GM21390 (cell line): ENCODE data around the gene CHST7.
"Not testable (repeated sequence)": the region's sequence is repeated elsewhere in the genome, so short reads cannot be mapped to it uniquely, and the experiment has no call there.

Source experiments
- ATAC-seq: cut with Tn5 transposase; IDR thresholded peaks from one replicate; pipeline ENCODE4 v1.9.1; 2021; ENCODE audit not compliant: unreplicated experiment

CHST7 gene, protein sequence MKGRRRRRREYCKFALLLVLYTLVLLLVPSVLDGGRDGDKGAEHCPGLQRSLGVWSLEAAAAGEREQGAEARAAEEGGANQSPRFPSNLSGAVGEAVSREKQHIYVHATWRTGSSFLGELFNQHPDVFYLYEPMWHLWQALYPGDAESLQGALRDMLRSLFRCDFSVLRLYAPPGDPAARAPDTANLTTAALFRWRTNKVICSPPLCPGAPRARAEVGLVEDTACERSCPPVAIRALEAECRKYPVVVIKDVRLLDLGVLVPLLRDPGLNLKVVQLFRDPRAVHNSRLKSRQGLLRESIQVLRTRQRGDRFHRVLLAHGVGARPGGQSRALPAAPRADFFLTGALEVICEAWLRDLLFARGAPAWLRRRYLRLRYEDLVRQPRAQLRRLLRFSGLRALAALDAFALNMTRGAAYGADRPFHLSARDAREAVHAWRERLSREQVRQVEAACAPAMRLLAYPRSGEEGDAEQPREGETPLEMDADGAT

DNA sequence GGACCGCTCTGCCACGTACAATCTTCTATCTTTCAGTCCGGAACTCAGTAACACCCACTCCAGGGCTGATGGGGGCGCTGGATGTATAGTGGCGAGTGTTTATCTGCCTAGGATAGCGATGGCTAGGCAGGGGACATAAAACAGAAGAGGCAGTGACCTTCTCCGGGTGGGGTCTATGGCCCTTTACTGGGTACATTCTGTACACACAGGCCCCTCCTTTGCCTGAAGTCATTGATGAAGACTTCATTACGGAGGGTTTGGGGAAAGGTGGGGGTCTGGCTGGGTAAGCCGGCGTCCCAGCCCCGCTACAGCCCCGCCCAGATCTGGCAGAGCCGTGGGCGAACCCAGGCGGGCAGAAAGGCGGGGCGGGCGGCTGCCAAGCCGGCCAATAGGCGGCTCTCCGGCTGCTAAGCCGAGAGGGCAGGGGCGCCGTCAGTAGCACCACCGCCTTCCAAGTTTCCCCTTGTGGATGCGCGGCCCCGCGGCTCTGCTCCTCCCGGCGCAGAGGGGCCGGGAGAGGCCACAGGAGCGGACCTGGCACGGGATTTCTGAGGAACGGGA is at the start of gene CHST7:
CHST7 (plus strand) TSS at position 435 of the 561 bp plus-strand sequence. CDS start 167 bp downstream, outside the sequence.
- ATAC-seq: peak; percentile 52

DNA sequence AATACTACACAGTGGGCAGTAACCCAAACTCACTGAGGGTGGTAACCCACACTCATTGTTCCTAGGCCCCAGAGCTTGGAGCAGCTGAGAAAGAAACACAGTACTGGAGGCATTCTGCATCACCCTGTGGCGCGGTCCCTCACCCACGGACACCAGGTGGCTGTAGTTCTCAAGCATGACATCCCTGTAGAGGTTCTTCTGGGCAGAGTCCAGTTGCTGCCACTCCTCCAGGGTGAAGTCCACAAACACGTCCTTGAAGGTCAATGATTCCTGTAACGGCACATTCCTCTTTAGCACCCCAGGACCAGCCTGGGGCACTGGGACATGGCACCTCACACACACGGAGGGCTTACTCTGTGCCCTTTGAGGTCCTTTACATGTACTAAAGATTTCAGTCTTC is 44.9 kb upstream of the CHST7 start:
- ATAC-seq: not testable (repeated sequence)

DNA sequence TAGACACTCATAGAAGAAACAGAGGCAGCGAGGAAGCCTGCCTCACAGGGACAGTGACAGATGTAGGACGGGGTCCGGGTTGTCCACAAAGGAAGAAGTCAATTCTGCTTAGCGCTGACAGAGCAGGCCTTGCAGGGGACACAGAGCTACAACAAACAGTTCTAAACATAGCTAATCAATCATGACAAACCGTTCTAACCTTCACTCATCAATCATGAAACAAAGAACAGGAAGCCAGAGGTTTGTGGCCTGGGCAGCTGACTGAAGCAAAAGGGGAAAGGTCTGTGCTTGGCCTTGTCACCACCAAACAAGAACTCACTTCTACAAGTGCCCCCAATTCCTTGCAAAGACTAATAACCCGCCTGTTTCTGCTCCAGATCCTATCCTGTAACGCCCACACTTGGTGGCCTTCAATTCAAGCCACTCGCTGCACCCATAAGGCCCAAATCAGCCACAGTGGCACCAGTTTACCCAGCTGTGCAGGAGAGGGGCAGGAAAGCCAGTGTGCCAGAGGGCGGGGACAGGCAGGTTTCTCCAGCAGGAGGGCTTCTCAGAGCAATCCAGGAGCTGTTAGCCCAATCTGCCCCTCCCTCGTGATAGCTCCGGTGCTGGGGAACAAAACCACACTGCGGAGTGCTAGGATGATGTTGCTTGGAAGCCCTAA is 43.7 kb upstream of the CHST7 start:
- not testable (repeated sequence) for ATAC-seq

DNA sequence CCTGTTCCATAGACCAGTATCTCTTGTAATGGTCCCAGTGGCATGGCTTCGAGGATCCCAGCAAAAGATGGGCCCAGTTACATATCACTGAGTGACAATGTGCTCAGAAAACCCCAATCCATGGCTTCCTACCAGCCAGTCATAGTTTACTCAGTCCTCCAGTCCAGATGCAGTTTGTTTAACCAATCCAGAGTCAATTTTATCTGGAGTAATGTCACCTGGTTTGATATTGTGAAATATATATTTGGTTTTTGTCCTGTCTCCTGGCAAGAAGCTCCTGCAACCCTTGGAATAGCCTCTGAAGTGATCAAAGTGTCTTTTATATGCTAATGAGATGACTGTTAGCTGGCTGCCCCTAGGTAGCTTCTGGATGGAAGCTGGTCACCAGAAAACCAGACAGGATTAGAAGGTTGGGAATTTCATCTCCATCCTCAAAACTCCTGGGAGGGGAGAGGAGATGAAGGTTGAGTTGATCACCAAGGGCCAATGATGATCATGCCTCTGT is 43.1 kb upstream of the CHST7 start:
- not testable (repeated sequence) for ATAC-seq

DNA sequence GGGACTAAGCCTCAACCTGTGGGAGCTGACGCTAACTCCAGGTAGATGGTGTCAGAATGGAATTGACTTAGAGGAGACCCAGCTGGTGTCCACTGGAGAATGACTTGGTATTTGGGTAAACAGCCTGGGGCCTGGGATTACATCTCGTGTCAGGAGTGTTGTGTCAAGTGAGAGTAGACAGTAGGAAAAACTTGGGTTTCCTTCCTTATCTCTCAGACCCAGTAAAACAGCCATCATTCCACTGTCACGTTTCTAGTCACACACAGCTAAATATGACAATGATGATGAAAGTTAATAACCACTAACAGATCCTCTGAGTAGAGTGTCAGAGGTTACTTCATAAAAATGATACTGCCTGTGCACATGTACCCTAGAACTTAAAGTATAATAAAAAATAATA is 42.1 kb upstream of the CHST7 start:
- ATAC-seq: no peak

DNA sequence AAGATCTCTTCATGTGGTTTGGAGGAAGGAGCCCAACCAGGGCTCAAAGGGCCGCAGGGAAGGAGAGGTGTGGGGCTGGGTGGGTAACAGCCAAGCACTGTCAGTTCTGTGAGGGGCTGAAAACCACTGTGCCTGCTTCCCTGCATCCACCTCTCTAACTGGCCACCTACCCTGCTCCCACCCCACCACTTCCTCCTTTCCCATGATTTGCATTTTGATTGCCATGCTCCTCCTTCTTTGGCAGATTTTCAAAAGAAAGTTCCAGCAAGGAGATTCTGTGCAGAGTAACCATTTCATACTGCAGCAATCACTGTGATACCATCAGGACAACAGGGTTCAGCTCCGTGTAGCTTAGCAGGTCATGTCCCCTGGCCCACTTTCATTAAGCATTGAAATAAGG is 30.1 kb upstream of the CHST7 start:
- no peak for ATAC-seq

DNA sequence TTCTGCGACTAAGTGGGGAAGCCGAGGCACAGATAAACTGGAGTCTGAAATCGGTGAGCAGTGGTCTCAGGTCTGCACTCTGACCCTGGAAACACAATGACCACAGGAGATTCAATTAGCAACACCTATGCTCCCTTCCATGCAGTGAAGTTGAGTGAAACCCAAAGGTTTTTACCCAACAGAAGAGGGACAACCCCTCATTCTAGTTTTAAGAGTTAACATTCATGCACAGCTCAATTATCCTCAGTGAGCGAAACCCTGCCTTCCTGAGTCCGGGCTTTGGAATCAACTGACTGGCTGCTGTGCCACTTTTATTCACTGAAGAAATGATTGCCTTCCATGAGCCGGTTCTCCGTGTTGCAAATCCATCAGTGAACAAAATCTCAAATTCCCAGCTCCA is 29.0 kb upstream of the CHST7 start:
- ATAC-seq: not testable (repeated sequence)

DNA sequence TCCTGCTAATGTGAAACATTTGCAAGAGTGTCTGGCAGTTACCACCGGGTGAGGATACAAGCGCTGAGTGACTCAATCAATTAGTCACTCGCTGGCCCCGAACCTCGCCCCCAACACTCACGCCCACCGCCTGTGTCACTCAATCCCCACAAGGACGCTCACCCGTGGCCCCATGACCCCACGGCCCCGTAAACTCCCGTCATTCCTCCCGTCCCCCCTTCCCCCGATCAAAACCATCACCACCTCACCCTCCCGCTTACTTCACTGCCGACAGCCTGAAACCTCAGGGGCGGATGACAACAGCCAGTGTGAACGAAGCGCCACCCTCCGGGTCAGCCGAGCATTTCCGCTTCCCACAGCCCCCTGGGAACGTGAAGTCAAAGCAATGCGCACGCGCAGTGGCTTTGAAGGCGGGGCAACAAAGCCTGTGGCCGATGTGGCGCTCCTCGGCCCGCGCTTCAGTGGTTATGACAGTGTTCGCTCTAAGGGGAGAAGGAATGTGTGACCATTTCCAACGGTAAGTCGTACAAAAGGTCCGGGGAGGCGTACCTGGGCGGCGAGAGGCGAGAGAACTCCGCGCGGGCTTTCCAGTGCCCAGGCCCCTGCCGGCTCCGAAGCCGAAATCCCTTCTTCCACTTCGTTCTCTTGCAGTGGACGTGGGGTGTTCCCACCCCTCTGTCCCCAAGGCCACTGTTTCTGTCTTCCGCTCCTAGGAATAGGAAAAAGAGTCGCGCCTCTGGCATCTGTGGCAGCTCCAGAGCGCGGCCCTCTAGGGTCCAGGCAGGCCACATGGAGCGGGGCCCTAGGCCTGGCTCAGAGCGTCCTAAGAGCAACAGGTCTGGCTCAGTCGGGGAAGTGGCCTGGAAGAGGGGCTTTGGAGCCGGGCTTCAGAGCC is 28.2 kb upstream of the CHST7 start, which contains the start of gene ZNF674:
ZNF674 (minus strand) TSS at position 311 of the 895 bp plus-strand sequence. CDS start 3,334 bp downstream, outside the sequence.
- ATAC-seq: peak; percentile 86

DNA sequence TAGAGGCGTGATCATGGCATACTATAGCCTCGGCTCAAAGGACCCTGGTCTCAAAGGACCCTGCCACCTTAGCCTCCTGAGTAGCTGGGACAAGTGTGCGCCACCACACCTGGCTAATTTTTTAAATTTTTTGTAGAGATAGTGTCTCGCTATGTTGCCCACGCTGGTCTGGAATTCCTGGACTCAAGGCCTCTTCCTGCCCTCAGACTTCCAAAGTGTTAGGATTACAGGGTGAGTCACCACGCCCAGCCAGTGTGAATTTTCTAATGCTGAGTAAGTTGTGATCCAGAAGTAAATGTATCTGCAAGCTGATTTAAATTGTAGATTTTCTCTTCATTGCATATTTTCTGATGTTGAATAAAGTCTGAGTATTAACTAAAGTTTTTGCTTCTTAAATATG is 25.7 kb upstream of the CHST7 start:
- ATAC-seq: no peak

DNA sequence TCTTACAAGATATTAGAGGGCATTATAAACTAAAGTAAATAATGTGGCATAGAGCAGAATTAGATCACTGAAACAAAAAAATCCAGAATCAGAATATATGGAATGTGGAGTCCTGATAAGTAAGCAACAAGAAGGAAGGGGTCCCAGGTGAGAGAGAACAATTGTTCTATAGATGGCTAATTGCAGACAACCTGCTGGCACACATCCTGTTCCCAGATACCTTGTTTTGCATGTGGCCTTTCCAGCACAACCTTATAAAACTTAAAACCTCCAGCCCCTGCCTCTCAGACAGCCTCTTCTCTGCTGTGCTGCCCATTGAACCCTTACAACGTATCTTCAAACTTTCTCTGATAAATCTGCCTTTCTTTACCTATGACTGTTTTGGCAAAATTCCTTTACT is 23.7 kb upstream of the CHST7 start:
- no peak for ATAC-seq

DNA sequence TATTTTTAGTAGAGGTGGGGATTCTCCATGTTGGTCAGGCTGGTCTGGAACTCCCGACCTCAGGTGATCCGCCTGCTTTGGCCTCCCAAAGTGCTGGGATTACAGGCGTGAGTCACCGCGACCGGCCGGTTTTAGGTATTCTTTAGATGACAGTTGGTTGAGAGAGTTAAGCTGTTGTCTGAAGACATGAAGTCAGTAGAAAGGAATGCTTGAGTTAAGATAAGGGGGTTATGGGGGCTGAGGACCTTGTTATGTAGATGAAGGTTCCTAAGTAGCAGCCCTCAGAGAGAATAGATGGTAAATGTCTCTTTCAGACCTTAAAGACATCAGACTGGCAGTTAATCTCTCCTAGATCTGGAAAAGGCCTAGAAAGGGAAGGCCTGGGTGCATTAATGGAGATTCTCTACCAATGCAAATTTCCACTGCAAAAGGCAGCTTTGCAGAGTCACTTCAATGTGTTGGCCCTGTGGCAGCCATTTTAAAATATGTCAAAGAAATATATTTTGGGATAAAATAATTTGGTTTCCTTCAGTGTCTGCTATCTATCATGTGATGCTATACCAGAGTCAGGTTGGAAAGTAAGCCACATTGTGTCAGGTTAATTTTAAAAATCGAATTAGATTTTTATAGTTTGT is 22.0 kb upstream of the CHST7 start:
- ATAC-seq: no peak

DNA sequence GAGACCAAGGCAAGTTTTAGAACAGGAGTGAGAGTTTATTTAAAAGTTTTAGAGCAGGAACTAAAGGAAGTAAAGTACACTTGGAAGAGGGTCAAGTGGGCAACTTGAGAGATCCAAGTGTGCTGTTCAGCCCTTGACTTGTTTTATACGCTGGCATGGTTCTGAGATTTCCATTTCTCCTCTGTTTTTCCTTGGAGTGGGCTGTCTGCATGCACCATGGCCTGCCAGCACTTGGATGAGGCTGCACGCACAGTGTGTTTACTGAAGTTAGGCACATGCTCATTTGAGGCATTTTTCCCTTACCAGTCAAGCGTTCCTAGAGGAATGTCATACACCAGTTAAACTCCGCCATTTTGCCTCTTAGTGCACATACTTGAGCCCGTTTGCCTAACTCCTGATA is 19.6 kb upstream of the CHST7 start:
- no peak for ATAC-seq

DNA sequence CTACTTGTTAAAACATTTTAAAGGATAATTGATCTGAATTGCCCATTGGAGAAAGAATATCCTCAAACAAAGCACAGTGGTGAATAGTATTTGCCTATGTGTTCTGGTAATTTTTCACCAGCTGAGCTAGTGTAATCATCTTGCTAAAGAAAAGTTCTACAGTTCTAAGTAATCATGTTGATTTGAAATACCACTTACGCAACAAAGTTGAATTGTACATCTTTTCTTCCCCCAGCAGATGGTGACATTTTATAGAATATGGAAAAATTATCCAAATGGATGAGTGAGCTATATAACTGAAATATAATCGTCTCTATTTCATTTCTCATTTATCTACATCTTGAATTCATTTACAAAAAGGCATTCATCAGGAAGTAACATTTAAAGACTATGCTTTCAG is 18.6 kb upstream of the CHST7 start:
- ATAC-seq: no peak

DNA sequence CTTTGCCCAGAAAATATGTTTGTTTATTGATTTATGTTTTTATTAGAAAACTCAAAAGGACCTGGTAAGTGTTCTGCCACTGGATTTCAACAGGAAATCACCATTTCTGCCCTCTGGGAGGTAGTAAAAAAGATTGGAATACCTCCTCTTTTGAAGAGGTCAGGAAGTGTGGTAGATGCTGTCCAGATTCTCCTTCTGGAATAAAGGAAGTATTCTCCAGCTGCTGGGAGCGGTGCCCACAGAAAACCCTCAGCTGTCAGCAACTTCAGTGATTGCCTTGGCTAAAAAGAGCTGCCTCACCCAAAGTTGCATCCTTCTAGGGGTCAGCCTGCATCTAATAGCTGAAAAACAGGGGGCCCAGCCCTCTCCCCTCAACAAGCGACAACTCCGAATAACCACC is 14.5 kb upstream of the CHST7 start:
- ATAC-seq: no peak

DNA sequence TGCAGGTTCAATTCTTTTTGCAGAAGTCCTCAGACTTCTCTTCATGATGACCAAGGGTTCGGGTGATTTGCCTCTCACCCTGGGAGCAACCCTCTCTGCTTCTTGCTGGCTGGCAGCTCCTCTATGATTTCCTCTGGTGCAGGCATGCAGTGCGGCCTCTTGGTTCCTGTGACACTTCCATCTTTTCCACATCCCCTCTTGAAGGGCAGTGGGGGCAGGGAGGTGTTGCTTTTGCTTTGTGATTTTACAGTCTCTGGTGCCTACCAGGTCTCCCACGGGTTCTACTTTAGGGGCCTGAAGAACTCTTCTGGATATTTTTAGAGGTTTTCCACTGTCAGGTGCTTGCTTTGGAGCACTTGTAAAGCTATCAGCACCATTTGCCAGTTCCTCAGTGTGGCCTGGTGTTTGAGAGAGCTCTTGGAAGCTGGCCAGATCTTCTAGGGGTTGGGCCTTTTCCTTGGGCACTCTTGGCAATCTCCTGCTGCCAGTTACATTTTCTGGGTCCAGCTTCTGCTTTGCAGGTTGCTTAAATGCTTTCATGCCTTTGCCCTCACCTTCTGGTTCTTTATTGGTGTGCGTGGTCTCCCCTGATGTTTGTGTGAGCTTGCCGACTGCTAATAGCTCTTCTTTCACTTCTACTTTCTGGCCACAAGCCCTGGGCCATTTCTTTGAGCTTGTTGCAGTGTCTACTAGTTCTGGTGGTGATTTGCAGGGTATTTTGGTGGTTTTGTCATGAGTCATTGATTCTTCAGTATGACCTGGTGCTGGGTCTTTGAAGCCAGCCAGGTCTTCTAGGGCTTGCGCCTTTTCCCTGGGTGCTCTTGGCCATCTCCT is 11.5 kb upstream of the CHST7 start:
- peak; percentile 99 for ATAC-seq

DNA sequence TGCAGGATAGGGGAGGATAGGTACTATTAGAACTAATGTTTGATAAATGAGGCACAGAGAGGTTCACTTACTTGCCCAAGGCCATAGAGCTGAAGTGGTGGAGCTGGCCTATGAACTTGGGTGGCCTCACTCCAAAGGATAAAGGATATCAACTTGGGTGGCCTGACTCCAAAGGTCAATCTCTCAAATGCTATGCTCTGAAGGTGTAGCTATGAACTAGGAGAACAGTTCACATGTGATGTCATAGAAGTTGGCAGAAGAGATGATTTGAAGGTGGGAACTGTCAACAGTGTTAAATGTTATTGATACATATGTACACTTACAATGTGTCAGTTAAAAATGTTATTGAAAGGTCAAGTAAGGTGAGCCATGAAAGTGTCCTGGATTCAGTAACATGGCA is 6.2 kb upstream of the CHST7 start:
- no peak for ATAC-seq

DNA sequence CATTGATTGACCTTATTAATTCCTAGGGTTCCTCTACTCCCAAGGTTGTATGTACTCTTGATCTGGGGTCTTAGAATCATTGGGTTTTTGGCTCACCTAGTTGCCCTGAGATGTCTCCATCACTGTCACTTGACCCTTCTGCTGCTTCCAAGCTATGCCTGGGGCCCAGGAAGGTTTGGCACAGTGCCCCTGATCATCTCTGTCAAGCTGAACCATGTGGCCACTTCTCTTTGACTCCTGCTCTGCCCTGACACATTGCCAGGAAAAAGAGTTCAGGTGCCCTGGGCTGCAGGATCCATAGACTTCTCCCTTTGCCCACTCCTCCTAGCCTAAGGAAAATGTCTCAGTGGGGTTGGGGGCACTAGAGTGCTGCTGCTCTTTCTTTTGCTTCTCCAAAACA is 3.9 kb upstream of the CHST7 start:
- ATAC-seq: no peak

DNA sequence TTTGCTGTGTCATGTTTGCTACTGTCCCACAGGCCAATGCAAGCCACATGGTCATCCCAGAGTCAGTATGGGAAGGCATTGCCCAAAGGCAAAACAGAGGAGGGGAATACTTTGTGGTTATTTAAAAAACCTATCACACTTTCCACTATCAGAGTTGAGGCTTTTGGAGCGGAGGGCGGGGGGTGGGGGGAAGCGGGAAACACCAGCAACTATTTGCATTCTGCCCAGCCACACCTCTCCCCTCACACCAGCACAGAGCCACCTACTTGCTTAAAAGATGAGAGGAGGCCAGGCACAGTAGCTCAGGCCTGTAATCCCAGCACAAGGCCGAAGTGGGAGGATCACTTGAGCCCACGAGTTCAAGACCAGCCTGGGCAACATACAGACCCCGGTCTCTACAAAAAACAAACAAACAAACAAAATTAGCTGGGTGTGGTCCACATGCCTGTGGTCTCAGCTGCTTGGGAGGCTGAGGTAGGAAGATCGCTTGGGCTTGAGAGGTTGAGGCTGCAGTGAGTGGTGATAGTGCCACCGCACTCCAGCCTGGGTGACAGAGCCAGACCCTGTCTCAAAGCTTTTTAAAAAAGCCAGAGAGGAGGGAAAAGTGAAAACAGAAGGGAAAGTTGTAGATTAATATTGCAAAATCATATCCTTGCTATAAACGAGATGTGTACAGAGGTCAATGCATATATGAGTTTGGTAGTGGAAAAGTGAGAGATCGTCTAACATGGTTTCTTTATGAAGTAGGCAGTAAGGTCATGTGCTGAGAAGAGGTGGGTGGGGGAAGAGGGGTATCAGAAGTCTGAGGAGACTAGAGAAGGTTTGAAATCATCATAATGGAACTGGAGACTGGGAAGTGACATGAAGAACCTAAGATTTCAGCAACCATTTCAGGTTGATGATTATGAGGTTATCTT is 1.9 kb upstream of the CHST7 start:
- no peak for ATAC-seq
